GM21526 (cell line): ENCODE measurements around the gene ZNF646.
A peak's percentile ranks its signal among the peaks of the same experiment; 100 is the strongest.

ENCODE experiments used
- ATAC-seq: cut with Tn5 transposase; IDR thresholded peaks from one replicate; pipeline ENCODE4 v1.9.1; 2021; ENCODE audit warnings: moderate library complexity; ENCODE audit not compliant: unreplicated experiment, low FRiP score

Gene ZNF646

DNA sequence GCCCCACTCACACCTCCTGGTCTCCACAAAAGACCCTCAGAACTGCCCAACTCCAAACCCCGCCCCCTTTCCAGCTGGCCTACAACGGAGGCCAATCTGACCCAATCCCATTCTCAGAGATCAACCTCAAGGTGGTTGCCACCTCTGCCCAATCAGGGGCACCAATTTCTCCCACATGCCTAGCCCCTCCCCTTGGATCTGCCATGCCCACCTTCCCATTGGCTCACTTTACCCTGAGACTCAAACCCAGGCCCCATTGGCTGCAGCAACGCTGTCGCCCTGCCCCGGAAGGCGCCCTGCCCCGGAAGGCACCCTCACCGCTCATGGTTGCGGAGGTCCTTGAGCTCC lies 10.8 kb upstream of the ZNF646 start:
- ATAC-seq: no peak

DNA sequence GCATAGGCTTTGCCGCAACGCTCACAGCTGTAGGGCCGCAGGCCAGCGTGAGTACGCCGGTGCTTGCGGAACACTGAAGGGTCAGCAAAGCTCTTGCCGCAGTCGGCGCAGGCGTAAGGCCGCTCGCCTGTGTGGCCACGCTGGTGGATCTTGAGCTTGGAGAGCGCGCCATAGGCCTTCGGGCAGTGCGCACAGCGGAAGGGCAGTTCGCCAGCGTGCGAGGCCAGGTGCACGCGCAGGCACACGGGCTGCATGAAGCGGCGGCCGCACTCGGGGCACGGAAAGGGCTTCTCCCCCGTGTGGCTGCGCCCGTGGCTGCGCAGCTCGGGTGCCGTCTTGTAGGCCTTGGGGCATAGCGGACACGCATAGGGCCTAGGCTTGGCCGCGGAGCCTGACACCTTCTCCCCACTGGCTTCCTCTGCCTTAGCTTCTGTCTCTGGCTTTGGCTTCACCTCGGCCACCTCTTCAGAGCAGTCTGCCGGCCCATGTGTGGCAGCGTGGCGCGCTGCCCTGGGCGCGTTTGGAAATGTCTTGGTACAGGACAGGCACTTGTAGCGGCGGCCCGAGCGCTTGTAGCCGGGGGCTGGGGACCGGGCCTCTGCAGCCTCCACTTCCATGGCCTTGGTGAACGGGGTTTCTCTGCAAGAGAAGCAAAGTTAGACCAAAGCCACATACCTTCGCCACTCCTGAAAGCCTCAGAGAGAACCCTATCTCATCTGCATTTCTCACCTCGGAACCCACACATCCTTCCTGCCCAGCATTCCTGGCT lies 10.2 kb upstream of the ZNF646 start:
- ATAC-seq: no peak

DNA sequence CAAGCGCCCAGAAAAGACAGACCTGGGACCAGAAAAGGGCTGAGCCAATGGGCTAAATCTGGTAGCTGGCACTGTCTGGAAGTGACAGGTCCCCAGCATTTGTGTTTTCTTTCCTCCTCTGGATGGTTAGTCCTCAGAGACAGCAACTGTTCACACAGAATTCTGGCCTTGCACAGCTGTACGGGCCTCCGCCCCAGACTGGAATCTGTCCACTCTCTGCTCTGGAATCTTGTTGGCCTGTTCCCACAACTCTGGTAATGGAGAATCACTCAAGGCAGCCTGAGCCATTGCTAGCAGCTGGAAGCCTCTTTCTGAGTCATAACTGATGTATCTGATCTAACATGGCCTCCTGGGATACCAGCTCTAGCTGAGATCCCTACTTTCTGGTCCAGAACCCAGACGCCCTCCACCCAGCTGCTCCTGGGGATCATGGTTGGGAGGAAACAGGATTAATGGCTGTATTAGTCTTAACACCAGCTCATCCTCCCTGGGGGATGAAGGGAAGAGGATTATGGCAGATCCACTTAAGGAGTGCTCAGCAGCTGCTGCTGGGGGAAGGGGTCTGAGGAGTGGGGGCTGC lies 9.2 kb upstream of the ZNF646 start:
- ATAC-seq: no peak

DNA sequence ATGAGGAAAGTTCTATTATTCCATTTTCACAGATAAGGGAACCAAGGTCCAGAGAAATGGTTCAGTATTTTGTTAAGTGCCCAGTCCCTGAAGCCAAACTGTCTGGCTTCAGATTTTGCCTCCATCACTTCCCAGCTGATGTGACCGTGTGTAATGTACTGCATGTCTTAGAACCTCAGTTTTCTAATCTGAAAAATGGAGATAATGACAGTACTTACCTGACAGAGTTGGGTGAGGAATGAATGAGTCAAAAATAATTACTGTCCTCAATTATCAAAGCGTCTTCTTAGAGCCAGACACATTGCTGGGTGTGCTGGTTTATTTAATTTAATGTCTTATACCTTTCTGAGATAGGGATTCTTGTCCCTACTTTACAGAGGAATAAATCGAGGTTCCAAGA lies 6.9 kb upstream of the ZNF646 start:
- no peak for ATAC-seq

DNA sequence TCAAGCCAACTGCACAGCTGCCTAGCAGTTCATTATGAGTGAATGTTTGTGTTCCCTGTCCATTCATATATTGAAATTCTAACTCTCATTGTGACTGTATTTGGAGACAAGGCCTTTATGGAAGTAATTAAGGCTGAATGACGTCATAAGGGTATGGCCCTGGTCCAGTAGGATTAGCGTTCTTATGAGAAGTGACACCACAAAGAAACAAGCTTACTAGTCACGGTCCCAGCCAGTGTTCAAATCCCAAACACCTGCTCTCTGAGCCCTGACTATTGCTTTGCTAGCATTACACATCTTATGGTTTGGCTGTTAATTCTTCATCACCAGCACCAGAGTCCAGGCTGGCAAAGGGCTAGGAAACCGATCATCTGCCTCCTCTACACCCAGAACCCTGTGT lies 2.4 kb upstream of the ZNF646 start:
- ATAC-seq: no peak

DNA sequence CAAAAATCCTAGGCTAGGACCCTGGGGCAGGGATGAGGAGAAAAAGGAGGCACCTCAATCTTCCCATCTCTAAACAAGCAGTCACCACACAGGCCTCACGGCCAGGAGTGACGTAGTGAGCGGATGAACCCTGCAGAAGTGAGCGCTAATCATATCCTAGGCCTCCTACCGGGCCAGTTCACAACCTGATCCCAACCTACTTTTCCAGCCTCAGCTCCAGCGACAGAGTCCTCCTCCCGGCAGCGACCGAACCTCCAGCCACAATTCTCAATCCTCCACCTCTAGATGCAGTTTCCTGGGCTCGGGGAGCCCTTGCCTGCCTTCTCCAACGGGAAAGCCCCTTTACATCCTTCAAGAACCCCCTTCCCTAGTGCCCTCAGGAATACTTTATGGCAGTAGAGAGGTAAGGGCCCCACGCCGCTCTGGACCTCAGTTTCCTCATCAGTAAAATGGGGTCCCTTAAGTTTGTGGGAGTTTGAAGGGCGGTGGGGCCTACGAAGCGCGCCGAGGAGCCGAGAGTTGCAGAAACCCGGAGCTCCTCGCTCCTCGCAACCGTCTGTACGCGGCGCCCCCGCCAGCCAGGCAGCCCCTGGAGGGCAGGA lies 1.6 kb upstream of the ZNF646 start:
- peak; percentile 4 for ATAC-seq

DNA sequence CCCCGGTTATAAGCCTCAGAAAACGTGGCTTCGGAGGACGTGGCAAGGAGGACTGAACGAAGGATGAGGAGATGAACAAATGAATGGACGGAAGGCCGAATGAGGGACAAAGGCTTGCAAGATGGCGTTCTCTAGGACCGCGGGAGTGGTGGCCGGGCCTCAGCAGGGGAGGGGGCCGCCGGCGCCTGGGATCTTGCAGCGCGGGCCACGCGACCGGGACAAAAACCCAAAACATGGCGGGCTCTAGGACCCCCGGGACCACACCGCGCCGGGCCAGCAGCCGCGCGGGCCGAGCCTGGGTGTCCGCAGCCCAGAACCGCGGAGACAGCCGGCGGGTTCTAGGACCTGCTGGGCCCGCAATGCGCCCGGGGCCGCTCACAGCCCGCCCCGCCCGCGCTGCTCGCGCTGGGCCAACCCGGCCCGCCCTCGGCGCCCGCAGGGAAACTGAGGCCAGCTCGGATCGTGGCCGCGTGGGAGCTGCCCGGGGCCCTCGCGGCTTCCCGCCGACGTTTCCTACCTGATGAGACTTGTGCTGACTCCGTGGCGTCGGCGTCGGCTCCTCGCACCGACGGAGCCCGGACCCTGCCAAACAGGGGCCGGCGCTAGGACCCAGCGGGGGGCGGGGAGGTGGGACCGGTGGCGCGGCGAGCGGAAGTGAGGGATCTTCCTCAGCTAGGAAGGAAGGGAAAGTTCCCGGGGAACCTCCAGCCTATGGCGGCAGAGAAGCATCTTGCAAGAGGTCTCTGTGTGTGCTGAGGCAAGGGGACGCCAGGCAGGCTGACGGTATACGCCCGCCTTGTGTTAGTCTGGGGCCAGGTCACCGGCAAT lies 866 bp upstream of the ZNF646 start:
- ATAC-seq: peak; percentile 44

DNA sequence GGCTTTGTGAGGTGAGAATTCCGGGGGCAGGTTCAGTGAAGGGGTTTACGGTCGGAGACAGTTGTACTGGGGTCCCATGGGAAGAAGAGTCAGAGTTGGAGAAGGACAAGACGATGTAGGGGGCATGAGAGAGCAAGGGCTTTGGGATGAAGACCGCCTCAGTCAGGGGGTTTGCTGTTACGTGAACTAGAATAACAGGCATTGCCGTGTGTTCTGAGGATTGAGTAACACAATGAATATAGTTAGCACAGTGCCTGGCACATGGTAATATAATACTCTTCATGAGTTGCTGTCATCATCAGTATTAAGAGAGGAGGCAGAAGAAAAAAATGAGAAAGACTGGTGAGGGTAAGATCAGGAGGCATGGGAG lies 577 bp downstream of the ZNF646 start:
- ATAC-seq: no peak

DNA sequence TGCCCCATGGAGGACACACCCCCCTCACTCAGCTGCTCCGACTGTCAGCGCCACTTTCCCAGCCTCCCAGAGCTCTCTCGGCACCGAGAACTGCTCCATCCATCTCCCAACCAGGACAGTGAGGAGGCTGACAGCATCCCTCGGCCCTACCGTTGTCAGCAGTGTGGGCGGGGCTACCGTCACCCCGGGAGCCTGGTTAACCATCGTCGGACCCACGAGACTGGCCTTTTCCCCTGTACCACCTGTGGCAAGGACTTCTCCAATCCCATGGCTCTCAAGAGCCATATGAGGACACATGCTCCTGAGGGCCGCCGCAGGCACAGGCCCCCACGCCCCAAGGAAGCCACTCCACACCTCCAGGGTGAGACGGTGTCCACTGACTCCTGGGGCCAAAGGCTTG lies 2.1 kb downstream of the ZNF646 start:
- no peak for ATAC-seq

DNA sequence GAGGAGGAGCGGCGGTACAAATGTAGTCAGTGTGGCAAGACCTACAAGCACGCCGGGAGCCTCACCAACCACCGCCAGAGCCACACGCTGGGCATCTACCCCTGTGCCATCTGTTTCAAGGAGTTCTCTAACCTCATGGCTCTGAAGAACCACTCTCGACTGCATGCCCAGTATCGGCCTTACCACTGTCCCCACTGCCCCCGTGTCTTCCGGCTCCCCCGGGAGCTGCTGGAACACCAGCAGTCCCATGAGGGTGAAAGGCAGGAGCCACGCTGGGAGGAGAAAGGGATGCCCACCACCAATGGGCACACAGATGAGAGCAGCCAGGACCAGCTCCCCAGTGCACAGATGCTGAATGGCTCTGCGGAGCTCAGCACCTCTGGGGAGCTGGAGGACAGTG lies 2.8 kb downstream of the ZNF646 start:
- no peak for ATAC-seq

DNA sequence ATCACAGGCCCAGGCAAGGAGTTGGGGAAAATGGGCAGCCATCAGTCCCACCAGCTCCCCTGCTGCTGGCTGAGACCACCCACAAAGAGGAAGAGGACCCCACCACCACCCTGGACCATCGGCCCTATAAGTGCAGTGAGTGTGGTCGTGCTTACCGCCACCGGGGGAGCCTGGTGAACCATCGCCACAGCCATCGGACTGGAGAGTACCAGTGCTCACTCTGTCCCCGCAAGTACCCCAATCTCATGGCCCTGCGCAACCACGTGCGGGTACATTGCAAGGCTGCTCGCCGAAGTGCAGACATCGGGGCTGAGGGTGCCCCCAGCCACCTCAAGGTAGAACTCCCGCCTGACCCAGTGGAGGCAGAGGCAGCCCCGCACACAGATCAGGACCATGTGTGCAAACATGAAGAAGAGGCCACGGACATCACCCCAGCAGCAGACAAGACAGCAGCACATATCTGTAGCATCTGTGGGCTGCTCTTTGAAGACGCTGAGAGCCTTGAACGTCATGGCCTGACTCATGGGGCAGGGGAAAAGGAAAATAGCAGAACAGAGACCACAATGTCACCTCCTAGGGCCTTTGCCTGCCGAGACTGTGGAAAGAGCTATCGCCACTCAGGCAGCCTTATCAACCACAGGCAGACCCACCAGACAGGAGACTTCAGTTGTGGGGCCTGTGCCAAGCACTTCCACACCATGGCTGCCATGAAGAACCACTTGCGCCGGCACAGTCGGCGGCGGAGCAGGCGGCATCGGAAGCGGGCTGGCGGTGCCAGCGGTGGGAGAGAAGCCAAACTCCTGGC lies 3.6 kb downstream of the ZNF646 start:
- no peak for ATAC-seq

DNA sequence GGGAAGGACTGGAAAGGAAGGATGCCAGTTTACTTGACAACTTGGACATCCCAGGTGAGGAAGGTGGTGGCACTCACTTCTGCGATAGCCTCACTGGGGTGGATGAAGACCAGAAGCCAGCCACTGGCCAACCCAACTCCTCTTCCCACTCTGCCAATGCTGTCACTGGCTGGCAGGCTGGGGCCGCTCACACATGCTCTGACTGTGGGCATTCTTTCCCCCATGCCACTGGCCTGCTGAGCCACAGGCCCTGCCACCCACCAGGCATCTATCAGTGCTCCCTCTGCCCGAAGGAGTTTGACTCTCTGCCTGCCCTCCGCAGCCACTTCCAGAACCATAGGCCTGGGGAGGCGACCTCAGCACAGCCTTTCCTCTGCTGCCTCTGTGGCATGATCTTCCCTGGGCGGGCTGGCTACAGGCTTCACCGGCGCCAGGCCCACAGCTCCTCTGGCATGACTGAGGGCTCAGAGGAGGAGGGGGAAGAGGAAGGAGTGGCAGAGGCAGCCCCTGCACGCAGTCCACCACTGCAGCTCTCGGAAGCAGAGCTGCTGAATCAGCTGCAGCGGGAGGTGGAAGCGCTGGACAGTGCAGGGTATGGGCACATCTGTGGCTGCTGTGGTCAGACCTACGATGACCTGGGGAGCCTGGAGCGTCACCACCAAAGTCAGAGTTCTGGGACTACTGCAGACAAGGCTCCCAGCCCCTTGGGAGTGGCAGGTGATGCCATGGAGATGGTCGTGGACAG lies 4.5 kb downstream of the ZNF646 start:
- no peak for ATAC-seq

DNA sequence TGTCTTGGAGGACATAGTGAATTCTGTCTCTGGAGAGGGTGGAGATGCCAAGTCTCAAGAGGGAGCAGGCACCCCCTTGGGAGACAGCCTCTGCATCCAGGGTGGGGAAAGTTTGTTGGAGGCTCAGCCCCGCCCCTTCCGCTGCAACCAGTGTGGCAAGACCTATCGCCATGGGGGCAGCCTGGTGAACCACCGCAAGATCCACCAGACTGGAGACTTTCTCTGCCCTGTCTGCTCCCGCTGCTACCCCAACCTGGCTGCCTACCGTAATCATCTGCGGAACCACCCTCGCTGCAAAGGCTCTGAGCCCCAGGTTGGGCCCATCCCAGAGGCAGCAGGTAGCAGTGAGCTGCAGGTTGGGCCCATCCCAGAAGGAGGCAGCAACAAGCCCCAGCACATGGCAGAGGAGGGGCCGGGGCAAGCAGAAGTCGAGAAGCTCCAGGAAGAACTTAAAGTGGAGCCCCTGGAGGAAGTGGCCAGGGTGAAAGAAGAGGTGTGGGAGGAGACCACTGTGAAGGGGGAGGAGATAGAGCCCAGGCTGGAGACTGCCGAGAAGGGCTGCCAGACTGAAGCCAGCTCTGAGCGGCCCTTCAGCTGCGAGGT lies 5.2 kb downstream of the ZNF646 start:
- ATAC-seq: no peak

DNA sequence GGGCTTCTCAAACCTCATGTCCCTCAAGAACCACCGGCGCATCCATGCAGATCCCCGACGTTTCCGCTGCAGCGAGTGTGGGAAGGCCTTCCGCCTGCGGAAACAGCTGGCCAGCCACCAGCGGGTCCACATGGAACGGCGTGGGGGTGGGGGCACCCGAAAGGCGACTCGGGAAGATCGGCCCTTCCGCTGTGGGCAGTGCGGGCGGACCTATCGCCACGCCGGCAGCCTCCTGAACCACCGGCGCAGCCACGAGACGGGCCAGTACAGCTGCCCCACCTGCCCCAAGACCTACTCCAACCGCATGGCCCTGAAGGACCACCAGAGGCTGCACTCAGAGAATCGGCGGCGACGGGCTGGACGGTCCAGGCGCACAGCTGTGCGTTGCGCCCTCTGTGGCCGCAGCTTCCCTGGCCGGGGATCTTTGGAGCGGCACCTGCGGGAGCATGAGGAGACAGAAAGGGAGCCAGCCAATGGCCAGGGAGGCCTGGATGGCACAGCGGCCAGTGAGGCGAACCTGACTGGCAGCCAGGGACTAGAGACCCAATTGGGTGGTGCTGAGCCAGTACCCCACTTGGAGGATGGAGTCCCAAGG lies 5.9 kb downstream of the ZNF646 start:
- ATAC-seq: no peak

DNA sequence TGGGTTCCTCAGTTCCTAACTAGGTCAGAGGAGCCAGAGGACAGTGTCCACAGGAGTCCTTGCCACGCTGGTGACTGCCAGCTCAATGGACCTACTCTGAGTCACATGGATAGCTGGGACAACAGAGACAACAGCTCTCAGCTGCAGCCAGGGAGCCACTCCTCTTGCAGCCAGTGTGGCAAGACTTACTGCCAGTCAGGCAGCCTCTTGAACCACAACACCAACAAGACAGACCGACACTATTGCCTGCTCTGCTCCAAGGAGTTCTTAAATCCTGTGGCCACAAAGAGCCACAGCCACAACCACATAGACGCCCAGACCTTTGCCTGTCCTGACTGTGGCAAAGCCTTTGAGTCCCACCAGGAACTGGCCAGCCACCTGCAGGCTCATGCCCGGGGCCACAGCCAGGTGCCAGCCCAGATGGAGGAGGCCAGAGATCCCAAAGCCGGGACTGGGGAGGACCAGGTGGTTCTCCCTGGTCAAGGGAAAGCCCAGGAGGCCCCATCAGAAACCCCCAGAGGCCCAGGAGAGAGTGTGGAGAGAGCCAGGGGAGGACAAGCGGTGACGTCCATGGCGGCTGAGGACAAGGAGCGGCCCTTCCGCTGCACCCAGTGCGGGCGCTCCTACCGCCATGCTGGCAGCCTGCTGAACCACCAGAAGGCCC lies 6.7 kb downstream of the ZNF646 start:
- no peak for ATAC-seq

DNA sequence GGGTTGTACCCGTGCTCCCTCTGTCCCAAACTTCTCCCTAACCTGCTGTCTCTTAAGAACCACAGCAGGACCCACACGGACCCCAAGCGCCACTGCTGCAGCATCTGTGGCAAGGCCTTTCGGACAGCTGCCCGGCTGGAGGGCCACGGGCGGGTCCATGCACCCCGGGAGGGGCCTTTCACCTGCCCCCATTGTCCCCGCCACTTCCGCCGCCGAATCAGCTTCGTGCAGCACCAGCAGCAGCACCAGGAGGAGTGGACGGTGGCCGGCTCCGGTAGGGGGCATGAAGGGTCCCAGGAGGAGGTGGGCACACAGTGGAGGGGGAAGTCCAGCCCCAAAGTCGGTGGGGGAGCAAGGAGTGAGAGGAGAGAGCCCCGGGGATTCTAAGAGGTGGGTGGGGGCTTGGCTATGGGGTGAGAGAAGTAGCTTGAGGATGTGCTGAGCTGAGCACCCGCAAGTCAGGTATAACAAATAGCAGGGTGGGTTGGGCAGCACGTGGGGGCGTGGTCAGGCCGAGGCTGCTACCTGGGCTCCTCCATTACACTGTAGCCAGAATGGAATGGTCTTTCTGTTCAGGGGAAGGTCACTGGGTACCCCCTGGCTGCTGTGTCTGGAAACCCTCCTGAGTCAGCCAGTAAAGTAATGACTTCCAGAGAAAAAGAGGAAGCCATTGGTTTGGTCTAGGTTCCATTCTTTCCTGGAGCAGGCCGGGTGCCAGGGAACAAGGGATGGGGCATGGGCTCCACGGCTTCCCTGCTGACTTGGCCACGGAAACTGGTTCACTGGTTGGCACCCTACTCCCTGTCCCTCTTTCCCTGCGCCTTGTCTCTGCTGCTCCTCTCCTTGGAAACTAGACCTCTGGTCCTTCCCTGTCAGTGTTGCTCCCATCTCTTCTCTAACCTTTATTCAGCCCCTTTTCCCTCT lies 7.5 kb downstream of the ZNF646 start:
- ATAC-seq: no peak

DNA sequence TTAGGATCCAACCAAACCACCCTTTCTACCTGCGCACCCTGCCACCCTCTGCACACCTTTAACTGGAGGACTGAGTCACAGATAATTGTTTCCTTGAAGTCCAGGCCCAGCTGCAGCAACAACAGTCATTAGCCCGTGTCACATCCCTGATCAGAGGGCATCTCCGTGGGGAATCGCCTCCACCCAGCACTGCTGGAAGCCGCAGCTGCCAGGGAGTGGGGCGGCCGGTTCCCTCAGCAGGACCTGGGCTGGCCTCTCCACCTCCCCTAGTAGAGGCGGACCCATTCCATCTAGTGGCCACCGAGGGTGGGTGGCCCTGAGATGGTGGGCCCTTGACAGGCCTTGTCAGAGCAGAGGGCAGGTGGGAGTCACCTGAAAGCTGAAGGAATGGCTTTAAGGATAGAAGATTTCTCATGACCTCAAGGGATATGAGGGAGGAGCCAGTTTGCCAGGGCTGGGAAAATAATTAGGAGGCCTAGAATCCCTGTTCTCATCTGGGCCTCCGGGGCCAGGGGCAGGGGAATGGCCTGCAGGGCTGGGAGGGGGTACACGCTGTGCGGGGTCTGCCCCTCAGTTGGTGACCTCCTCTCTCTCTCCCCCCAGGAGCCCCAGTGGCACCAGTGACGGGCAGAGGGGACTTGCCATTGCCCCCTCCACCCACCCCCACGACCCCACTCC lies 8.3 kb downstream of the ZNF646 start:
- no peak for ATAC-seq
